GM19099 (cell line): ENCODE measurements around the gene CTSE.

Experiments used
- POLR2A ChIP-seq: IDR thresholded peaks from 3 replicates; pipeline ENCODE4 v1.6.1; 2011; ENCODE audit warnings: low read depth; ENCODE audit not compliant: insufficient read length; ENCODE audit errors: extremely low read depth

CTSE gene

DNA sequence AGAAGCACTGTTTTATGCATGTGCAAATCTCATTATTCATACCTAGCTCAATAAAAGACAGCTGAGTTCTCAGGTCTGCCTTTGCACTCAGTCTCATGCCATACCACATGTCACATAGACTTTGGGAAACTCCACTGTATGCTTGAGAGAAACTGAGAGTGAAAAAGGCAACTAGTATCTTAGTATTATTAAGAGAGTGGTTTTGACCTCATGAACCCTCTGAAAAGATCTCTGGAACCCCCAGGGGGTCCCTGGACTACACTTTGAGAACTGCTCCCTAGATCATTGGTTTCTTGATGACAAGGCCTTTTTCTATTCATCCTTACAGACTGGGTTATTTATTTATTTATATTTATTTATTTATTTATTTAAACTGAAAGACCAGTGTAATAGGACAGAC lies 25.6 kb upstream of the CTSE start:
- no peak for TF ChIP-seq POLR2A

- TF ChIP-seq POLR2A, result no peak
These were observed 24.9 kb upstream of the CTSE start for GRCh38 chr1:206048582-206048981.

GRCh38 chr1:206047271-206047670 lies 23.6 kb upstream of the CTSE start:
- TF ChIP-seq POLR2A, result no peak

DNA sequence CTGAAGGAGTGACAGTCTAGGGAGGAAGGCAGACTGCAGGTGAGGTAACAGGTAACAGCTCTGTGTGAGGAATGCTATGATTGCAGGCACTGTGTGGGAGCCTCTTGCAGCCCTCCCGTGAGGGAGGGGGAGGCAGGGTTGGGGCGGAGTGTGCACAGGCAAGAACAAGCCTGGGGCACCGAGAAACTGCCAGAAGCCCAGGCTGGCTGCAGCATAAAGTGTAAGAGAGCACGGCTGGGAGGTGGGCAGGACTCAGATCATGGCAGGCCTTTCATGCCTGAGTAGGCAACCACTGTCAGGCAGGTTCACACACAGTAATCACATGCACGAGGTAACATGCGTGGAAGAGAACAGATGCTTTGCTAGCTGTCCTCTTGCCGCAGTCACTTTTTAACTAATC lies 17.9 kb upstream of the CTSE start:
- TF ChIP-seq POLR2A, result no peak

GRCh38 chr1:206040328-206040727 lies 16.6 kb upstream of the CTSE start:
- TF ChIP-seq POLR2A, result no peak

GRCh38 chr1:206039046-206039973 lies 15.6 kb upstream of the CTSE start:
- TF ChIP-seq POLR2A, result no peak

- TF ChIP-seq POLR2A, result no peak
These were observed 13.9 kb upstream of the CTSE start for GRCh38 chr1:206037581-206037980.

GRCh38 chr1:206036663-206037455 lies 13.2 kb upstream of the CTSE start:
- TF ChIP-seq POLR2A, result no peak

GRCh38 chr1:206035027-206035426 lies 11.3 kb upstream of the CTSE start:
- no peak for TF ChIP-seq POLR2A

- TF ChIP-seq POLR2A, result no peak
These were observed 8.9 kb upstream of the CTSE start for GRCh38 chr1:206032380-206033140.

- TF ChIP-seq POLR2A, result no peak
These were observed 7.0 kb upstream of the CTSE start for GRCh38 chr1:206030714-206031113.

GRCh38 chr1:206030191-206030590 lies 6.5 kb upstream of the CTSE start:
- no peak for TF ChIP-seq POLR2A

DNA sequence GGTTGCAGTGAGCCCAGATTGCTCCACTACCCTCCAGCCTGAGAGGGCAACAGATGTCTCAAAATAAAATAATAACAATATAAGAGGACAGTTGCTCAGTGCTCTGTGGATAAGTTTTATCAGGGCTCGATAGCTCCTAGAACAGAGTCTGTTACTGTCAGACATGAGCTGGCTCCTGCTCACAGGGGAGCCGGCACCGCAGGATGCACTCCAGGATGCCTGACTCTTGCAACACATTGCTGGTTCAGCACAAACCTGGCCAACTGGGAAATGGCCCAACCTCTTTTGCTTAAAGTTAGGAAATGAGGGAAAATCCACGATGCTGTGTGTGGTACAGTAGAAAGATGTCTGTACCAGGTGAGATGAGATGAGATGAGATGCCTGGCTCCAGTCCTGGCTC lies 5.8 kb upstream of the CTSE start:
- no peak for TF ChIP-seq POLR2A

DNA sequence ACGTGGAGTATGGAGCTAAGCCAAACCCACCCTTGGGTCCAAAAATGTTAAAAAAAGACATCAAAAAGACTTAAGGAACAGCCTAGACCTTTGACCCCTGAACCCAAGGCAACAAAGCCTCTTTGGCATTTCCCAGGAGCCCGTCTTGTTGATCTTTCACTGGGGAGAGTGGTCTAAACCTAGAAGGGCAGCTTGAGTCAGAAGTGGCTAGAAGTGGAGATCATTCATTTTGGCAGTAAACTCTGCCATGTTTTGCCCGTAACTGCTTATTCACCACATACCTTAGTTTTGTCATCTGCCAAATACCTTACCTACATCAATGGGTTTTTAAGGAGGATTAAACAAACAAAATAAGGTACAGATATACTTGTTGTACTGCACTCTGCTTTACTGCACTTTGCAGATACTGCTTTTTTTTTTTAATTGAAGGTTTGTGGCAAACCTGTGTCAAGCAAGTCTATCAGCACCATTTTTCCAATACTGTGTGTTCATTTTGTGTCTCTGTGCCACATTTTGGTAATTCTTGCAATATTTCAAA lies 1.7 kb upstream of the CTSE start:
- TF ChIP-seq POLR2A, result no peak

DNA sequence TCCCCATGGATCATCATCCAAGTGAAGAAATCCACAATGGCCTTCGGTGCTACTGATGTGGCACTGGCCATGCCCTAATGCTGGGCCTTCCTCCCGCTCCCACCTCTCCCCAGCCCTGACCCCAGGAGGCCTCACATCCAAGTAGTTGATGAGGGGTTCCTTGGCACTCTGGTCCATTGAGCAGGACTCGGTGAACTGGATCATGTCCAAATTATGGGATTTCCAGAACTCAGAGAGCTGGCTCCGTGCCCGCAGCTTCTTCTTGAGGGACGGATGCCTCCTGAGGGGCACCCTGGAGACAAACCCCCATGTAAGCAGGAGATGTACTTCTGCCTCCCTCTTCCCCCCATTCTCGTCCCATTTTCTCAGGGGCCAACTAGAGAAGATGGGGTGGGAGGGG lies 929 bp downstream of the CTSE start:
- TF ChIP-seq POLR2A, result no peak
